KOPT-K1 (cell line): ENCODE measurements around the gene ABCC1.

Source experiments
- H3K27ac ChIP-seq: fragments of 200-600 bp; sonication (generic); 2 replicates; pipeline ENCODE4 v1.5.1; 2016; ENCODE audit warnings: antibody characterized with exemption, mild to moderate bottlenecking, low read depth, low read length; ENCODE audit not compliant: poor library complexity, severe bottlenecking
- H3K36me3 ChIP-seq: fragments of 200-600 bp; sonication (generic); 2 replicates; pipeline ENCODE4 v1.5.1; 2017; ENCODE audit warnings: antibody characterized with exemption, mild to moderate bottlenecking, low read length, moderate library complexity; ENCODE audit not compliant: insufficient read depth
- H3K9me3 ChIP-seq: fragments of 200-600 bp; sonication (generic); 2 replicates; pipeline ENCODE4 v1.5.1; 2017; ENCODE audit warnings: antibody characterized with exemption, low read length, mild to moderate bottlenecking; ENCODE audit not compliant: insufficient read depth, poor library complexity, severe bottlenecking

Gene ABCC1

DNA sequence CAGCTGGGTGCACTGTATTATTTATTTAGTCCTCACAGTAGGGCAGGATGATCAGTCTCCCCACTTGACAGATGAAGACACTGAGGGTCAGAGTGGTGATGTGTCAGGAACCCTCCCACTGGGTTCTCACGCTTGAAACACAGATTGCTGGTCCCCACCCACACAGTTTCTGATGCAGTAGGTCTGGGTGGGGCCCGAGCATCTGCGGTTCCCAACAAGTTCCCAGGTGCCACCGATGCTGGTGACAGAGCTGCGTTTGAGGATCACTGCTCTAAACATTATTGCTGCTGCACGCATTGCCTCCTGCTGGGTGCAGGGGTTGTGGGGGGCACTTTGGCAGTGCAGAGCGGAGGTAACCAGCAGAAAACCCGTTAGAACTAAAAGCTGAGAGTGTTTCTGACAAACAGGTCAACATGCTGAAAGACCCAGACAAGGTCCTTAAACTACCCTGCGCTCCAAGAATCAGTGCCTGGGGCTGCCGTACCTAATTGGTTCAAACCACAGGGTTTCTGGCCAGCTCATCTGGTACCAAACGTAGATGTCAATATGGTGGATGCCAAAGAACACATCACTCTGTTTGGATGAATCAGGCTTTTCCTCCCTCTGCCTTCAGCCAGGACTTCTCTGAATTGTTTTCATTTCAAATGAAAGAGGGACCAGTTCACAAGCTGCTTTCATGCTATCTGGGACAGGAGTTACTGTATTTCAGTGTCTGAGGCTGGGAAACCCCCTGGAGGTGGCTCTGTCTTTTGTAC, 76.0 kb downstream of the ABCC1 start:
- peaks cover 100% of the 10 kb centered on the region for H3K36me3 ChIP-seq
- no peaks in the 10 kb centered on the region for H3K9me3 ChIP-seq
- H3K27ac ChIP-seq: no peak overlapping the region

DNA sequence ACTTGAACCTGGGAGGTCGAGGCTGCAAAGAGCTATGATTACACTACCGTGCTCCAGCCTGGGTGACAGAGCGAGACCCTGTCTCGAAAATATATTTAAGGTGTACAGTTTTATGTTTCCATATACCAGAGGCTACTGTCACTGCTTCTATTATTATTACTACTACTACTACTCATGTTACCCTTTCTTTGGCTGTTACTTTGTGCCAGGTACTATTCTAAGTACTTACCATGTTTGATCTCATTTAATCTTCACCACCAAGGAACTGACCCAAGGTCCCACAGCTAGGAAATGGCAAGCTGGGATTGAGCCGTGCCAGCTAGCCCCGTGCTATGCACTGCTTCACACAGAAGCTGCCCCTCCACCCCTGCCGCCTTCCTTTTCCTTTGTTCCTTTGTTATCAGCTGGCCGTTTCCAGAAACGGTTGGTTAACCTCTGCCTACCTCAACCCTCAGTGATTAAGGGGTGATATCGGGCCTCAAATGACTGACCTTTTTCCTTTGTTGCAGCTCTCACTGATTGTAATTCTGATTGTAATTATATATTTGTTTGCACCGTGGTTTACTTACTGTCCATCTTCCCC, 78.4 kb downstream of the ABCC1 start:
- H3K9me3 ChIP-seq: no peaks in the 10 kb centered on the region
- peaks cover 96% of the 10 kb centered on the region for H3K36me3 ChIP-seq
- no peak overlapping the region for H3K27ac ChIP-seq

DNA sequence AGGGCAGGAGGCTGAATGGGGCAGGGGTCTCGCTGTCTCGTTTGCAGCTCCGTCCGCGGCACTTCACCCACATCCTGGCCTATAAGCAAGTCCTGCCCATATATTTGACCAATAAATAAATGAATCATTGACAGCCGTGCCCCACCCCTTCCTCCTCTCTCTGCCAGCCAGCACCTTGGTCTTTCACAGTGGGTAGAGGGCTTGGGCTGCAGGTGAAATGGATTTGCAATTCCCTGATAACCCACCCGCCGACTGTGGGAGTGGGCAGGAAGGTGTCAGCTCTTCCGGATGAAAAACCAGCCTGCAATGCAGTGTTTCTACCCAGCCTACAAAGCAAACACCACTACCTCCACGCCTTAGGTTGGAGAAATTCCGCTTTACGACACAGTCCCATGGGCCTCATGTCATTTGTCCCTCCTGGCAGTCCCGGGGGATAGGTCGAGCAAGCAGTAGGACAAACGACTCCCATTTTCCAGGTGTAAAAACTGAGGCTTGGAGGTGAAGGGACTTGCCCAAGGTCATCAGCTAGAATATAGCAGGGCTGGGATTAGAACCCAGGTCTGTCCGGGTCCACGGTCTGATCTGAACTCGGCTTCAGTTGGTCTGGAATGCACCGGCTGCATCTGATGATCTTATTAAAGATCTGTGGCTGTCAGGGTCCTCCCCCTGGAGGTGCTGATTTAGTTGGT, 79.0 kb downstream of the ABCC1 start:
- H3K27ac ChIP-seq: no peak overlapping the region
- H3K36me3 ChIP-seq: peaks cover 90% of the 10 kb centered on the region
- H3K9me3 ChIP-seq: no peaks in the 10 kb centered on the region

DNA sequence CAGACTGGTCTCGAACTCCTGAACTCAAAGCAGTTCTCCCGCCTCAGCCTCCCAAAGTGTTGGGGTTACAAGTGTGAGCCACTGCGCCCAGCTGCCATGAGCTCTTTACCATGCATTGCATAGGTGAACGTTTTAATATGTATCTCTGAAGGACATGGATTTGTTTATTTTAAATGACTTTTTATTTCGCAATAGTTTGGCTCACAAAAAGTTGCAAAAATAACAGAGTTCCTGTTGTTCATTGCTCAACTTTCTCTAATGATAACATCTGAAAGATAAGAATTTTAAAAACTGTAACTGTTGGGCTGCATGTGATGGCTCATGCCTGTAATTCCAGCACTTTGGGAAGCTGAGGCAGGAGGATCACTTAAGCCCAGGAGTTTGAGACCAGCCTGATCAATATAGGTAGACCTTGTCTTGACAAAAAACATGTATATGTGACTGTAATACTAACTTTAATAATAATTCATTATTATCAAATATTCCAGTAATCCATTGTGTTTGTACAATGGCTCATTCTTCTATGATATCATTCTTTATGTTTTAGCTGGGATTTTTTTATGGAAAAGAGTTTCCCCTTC, 80.1 kb downstream of the ABCC1 start:
- H3K27ac ChIP-seq: no peak overlapping the region
- H3K36me3 ChIP-seq: peaks cover 90% of the 10 kb centered on the region
- no peaks in the 10 kb centered on the region for H3K9me3 ChIP-seq

DNA sequence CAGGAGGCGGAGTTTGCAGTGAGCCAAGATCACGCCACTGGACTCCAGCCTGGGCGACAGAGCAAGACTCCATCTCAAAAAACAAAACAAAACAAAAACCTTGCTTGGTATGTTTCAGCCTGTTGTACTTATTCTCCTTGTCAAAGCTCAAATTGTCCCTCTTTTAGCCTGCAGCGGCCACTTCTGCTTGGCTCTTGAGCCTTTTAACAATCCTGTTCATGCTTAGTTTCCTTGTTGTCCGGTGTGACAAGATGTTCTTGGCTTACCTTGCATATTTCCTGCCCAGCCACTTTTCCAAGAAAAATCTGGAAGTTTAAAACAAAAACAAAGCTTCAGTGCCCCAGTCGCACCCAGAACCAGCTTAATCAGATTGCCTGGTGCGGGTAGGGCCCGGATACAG, 81.0 kb downstream of the ABCC1 start:
- Histone ChIP-seq H3K36me3 (peaks cover 90% of the 10 kb centered on the region), H3K27ac (no peak overlapping the region), H3K9me3 (no peaks in the 10 kb centered on the region)

DNA sequence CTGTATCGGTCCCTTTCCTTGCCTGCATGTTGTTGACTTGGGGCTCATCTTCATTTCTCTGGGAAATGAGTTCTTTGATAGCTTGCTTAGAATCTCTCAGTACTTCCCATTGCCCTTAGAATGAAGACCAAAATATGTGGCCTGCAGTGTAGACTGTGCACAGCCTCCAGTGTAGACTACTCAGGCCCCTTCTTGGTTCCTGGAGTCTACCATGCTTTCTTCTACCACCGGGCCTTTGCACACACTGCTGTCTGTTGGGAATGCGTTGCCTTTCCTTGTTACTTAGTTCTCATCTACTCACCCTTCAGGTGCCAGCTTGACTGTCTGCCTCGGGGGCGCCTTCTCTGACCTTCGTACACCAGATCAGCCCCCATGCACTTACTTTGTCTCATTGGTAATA, 82.0 kb downstream of the ABCC1 start:
- H3K27ac ChIP-seq: no peak overlapping the region
- no peaks in the 10 kb centered on the region for H3K9me3 ChIP-seq
- peaks cover 90% of the 10 kb centered on the region for H3K36me3 ChIP-seq

DNA sequence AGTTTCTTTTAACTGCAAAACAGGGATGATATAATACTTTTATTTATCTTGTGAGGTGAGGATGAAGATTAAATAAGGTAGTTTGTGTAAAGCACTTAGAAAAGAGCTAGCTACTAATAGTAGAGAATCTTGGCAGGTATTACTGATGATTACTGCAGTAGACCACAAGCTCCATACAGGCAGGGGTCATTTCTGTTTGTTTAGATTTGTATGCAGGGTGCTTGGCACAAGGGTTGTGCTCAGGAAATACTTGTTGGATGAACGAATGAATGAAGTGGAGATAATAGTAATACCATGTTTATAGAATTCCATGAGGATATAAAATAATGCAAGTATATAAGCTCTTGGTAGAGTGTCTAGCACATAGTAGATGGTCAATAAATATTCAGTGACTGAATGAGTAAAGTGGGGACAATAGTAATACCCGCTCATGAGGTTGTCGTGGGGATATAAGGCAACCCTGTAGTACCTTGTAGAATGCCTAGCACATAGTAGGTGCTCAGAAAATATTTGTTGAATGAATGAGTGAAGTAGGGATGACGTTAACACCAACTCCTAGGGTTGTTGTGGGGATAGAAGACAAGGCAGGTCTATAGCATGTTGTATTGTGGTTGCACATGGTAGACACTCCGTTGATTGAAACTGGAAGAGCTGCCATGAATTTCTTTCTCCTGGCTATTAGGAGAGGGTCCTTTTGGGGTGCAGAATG, 83.0 kb downstream of the ABCC1 start:
- Histone ChIP-seq H3K27ac (peak overlapping the region; percentile 34), H3K9me3 (no peaks in the 10 kb centered on the region), H3K36me3 (peaks cover 90% of the 10 kb centered on the region)

DNA sequence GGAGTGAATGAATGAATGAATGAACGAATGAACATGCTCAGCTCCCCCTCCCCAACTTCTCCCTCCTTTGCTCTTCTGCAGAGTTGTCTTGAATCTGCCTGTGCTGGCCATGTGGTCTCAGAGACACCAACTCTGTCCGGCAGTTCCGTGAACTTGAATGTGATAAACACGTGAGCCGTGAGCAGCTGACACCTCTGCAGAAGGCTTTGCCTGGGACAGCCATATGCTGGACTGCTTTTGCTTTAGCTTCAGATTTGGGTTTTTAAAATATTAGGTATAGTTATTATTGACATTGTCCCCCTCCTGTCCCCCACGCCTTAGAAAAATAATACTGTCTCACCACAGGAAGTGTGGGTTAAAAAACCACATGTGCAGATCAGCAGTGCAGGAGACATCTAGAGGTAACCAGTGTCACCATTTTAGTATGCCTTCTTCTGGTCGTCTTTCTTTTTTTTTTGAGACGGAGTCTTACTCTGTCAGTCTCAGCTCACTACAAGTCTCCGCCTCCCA, 83.8 kb downstream of the ABCC1 start:
- peak overlapping the region; percentile 34 for H3K27ac ChIP-seq
- no peaks in the 10 kb centered on the region for H3K9me3 ChIP-seq
- H3K36me3 ChIP-seq: peaks cover 90% of the 10 kb centered on the region

DNA sequence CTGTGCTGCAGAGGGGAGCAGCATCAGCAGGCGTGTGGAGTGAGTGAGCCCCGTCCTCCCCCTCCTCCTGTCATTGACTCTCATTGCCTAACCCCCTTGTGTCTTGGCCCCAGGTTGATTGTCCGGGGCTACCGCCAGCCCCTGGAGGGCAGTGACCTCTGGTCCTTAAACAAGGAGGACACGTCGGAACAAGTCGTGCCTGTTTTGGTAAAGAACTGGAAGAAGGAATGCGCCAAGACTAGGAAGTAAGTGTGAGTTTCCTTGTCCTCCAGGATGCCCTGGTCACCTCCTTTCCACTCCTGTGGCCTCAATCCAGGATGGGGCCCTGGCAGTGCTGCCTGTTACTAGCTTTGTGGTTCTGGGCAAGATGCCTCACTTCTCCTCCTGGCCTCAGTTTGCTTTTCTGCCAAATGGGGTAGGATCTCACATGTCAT, 87.0 kb downstream of the ABCC1 start:
- Histone ChIP-seq H3K36me3 (peaks cover 78% of the 10 kb centered on the region), H3K27ac (no peak overlapping the region), H3K9me3 (no peaks in the 10 kb centered on the region)

DNA sequence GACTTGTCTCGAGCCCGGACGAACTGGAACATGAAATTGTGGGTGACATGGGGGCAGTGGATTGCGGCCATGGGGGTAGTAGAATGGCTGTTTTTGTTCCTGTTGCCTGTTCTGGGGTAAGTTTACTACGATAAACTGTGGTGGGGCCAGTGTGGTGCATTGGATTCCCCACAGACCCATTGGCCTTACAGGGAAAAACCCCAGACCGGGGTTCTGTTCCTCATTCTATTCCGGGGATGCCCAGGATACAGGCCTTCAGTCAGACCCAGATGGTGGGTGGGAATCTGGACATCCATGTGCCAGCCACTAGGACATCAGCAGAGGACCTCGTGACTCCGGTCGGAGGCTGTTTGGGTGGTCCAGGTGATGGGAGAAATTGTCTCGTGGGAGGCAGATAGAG, 88.1 kb downstream of the ABCC1 start:
- Histone ChIP-seq H3K27ac (no peak overlapping the region), H3K9me3 (no peaks in the 10 kb centered on the region), H3K36me3 (peaks cover 81% of the 10 kb centered on the region)

DNA sequence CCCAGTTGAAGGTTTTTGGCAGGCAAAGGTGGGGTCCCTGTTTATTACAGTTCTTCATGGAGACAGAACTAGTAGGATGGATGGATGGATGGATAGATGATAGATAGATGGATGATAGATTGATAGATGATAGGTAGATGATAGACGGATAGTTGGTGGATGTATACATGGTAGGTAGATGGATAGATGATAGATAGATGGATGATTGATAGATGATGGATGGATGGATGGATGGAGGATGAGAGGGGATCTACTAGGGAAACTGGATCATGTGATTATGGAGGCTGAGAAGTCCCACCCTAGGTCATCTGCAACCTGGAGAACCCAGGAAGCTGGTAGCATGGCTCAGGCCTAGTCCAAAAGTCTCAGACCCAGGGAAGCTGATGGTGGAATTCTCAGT, 88.6 kb downstream of the ABCC1 start:
- Histone ChIP-seq H3K36me3 (peaks cover 84% of the 10 kb centered on the region), H3K27ac (no peak overlapping the region), H3K9me3 (no peaks in the 10 kb centered on the region)

DNA sequence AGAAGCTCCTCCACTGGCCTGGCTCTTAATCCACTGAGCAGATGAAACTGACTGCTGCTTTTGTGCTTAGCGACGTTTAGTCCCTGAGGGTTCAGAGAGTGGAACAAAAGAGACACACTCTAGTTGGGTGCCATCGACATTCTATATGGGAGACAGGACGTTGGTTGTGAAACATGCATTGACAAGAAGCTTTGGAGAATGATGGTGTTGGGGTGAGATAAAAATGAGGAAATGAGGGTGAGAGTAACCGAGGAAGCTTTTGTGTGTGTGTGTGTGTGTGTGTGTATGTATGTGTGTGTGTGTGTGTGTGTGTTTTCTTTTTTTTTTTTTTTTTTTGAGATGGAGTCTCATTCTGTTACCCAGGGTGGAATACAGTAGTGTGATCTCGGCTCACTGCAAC, 89.5 kb downstream of the ABCC1 start:
- peaks cover 88% of the 10 kb centered on the region for H3K36me3 ChIP-seq
- no peaks in the 10 kb centered on the region for H3K9me3 ChIP-seq
- H3K27ac ChIP-seq: no peak overlapping the region

DNA sequence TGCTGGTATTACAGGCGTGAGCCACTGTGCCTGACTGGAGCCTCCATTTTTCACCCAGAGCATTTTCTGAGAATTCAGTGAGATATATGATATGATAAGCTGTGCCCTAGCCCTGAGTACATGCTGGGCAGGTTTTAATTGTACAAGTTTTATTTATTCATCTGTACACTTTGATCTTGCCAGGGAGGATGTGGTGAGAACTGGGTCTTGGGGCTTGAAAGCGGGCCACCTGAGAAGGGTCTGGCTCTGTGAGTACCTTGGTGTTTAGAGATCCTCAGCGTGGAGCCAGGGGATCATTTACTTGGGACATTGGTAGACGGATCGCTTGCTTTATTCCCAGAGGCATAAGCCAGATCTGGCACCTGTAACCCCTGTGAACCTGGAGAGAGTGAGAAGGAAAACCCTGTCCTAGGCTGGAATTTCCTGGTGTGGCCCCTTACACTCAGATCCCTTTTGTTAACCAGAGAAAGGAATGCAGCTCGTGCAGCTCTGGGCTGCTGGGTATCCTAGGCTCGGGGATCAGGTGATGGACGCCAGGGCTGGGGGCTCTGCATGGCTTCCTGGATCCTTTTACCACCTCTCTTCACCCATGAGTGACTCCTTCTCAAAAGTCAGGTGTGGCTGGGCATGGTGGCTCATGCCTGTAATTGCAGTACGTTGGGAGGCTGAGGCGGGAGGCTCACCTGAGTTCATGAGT, 91.9 kb downstream of the ABCC1 start:
- Histone ChIP-seq H3K27ac (peak overlapping the region; percentile 62), H3K36me3 (peaks cover 88% of the 10 kb centered on the region), H3K9me3 (no peaks in the 10 kb centered on the region)

DNA sequence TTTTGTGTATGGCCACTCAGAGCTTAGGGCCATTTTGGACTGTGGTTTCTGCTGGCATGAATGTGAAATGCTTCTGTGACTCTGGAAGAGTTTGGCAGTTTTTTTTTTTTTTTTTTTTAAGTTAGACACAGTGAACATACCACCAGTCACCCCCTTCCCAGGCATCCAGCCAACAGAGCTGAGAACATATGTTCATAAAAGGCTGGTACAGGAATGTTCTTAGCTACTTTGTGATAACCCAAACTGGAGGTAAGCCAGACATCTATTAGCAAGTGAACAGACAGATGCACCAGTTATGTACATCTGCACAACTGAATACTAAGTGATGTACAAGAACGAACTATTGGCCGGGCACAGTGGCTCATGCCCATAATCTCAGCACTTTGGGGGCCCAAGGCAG, 92.7 kb downstream of the ABCC1 start:
- H3K27ac ChIP-seq: peak overlapping the region; percentile 62
- no peaks in the 10 kb centered on the region for H3K9me3 ChIP-seq
- peaks cover 88% of the 10 kb centered on the region for H3K36me3 ChIP-seq
